H1 (cell line): Measurements from ENCODE around the gene POPDC2.

Source experiments
- BACH1 ChIP-seq: IDR thresholded peaks from 2 replicates; pipeline ENCODE4 v1.6.1; 2012; ENCODE audit warnings: low read length, improper control_type of control experiment
- EP300 ChIP-seq, 2 experiments: IDR thresholded peaks; 1 replicate in 1 of 2; 2 replicates in 1 of 2; pipeline ENCODE4 v1.6.1; 2011 to 2012; ENCODE audit warnings: low read depth in 2 of 2, low read length in 2 of 2, mild to moderate bottlenecking in 2 of 2, borderline replicate concordance in 1 of 2, inconsistent platforms in 1 of 2, moderate library complexity in 1 of 2
- EZH2 ChIP-seq: fragments of 200-600 bp; sonication (generic); IDR thresholded peaks from 2 replicates; pipeline ENCODE4 v1.7.1; 2012; ENCODE audit warnings: low read depth, mild to moderate bottlenecking, moderate library complexity, low read length, inconsistent platforms; ENCODE audit not compliant: severe bottlenecking
- GABPA ChIP-seq: IDR thresholded peaks from 2 replicates; pipeline ENCODE4 v1.6.1; 2011; ENCODE audit warnings: mild to moderate bottlenecking, low read length, moderate library complexity, borderline replicate concordance; ENCODE audit not compliant: insufficient read depth
- POLR2A ChIP-seq, 2 experiments: IDR thresholded peaks; 1 replicate in 1 of 2; 2 replicates in 1 of 2; pipeline ENCODE4 v1.6.1; 2011; ENCODE audit warnings: low read depth in 2 of 2, low read length in 2 of 2, mild to moderate bottlenecking in 2 of 2; ENCODE audit errors: control extremely low read depth in 1 of 2
- POLR2AphosphoS5 ChIP-seq: IDR thresholded peaks from 2 replicates; pipeline ENCODE4 v1.6.1; 2011; ENCODE audit warnings: low read depth, low read length
- POU5F1 ChIP-seq: IDR thresholded peaks from 2 replicates; pipeline ENCODE4 v1.6.1; 2011; ENCODE audit warnings: low read depth, mild to moderate bottlenecking, low read length, moderate library complexity
- RNF2 ChIP-seq: fragments of 200-900, 300-1000 bp; sonication (generic); IDR thresholded peaks from 2 replicates; pipeline ENCODE4 v1.7.1; 2016; ENCODE audit warnings: borderline replicate concordance, low read depth, mild to moderate bottlenecking, antibody characterized with exemption, low read length; ENCODE audit not compliant: poor library complexity, severe bottlenecking; ENCODE audit errors: missing control alignments
- SRF ChIP-seq: IDR thresholded peaks from 2 replicates; pipeline ENCODE4 v1.6.1; 2011; ENCODE audit warnings: mild to moderate bottlenecking, low read depth, low read length, moderate library complexity
- TBP ChIP-seq: IDR thresholded peaks from 2 replicates; pipeline ENCODE4 v1.6.1; 2011; ENCODE audit warnings: low read depth, low read length, improper control_type of control experiment
- TEAD4 ChIP-seq: IDR thresholded peaks from 2 replicates; pipeline ENCODE4 v1.6.1; 2012; ENCODE audit warnings: low read depth, low read length, inconsistent platforms, mixed read lengths
- YY1 ChIP-seq: IDR thresholded peaks from 2 replicates; pipeline ENCODE4 v1.6.1; 2011; ENCODE audit warnings: low read depth, mild to moderate bottlenecking, low read length
- ZNF274 ChIP-seq: IDR thresholded peaks from 2 replicates; pipeline ENCODE4 v1.7.0; 2012; ENCODE audit warnings: low read length, borderline replicate concordance; ENCODE audit errors: extremely low read depth
- TF ChIP-seq, protein P1 (sequence below), 3 experiments: IDR thresholded peaks; 1 replicate in 2 of 3; 2 replicates in 1 of 3; pipeline versions ENCODE4 v1.5.1 to v1.6.1; 2011; ENCODE audit warnings: low read length in 3 of 3, mild to moderate bottlenecking in 3 of 3, inconsistent platforms in 2 of 3, low read depth in 1 of 3, moderate library complexity in 1 of 3; ENCODE audit not compliant: insufficient read depth in 1 of 3; ENCODE audit errors: control extremely low read depth in 1 of 3

DNA sequence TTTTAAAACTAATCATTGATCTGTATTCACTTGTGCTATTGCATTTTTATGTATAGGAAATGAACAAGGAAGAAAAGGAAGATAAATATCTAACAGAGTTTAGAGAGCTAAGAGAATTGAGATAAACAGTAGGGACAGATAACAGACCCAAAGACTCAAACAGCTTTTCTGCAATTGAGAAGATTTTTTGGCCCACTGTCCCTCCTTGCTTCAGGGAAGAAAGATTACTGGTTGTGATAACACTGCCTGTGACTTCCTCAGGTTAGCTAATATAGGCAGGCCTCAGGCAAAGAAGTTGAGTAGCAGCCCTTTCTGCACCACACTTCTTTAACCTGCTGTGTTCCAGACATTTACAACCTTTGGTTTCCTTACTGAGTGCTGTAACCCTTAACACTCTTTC, 19.5 kb upstream of the POPDC2 start:
- TF ChIP-seq EP300 (IDR thresholded peaks at IDR 0.05; ENCODE audit: borderline replicate concordance in 1 of 2, low read depth in 2 of 2, low read length in 2 of 2), result no peak
- no peak for TF ChIP-seq ZNF274
- TF ChIP-seq, protein P1, sequence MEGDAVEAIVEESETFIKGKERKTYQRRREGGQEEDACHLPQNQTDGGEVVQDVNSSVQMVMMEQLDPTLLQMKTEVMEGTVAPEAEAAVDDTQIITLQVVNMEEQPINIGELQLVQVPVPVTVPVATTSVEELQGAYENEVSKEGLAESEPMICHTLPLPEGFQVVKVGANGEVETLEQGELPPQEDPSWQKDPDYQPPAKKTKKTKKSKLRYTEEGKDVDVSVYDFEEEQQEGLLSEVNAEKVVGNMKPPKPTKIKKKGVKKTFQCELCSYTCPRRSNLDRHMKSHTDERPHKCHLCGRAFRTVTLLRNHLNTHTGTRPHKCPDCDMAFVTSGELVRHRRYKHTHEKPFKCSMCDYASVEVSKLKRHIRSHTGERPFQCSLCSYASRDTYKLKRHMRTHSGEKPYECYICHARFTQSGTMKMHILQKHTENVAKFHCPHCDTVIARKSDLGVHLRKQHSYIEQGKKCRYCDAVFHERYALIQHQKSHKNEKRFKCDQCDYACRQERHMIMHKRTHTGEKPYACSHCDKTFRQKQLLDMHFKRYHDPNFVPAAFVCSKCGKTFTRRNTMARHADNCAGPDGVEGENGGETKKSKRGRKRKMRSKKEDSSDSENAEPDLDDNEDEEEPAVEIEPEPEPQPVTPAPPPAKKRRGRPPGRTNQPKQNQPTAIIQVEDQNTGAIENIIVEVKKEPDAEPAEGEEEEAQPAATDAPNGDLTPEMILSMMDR (IDR thresholded peaks at IDR 0.05; ENCODE audit: control extremely low read depth in 1 of 3, insufficient read depth in 1 of 3, low read depth in 1 of 3, low read length in 3 of 3), result no peak
- no peak for TF ChIP-seq TBP
- no peak for TF ChIP-seq RNF2
- TF ChIP-seq POLR2A (IDR thresholded peaks at IDR 0.05; ENCODE audit: control extremely low read depth in 1 of 2, low read depth in 2 of 2, low read length in 2 of 2), result no peak
- no peak for TF ChIP-seq GABPA
- no peak for TF ChIP-seq SRF
- no peak for TF ChIP-seq TEAD4
- TF ChIP-seq POLR2AphosphoS5, result no peak
- no peak for TF ChIP-seq EZH2
- no peak for TF ChIP-seq YY1
- TF ChIP-seq BACH1, result no peak
- TF ChIP-seq POU5F1, result no peak
